Measurements from ENCODE around the gene NCOA7. TPM values are rescaled to one million over a fixed set of nuclear protein-coding genes. Genes with fewer than 3 reads are reported as not detected.
"Not testable (repeated sequence)": the region's sequence is repeated elsewhere in the genome, so short reads cannot be mapped to it uniquely, and the experiment has no call there.

Gene NCOA7
- total RNA-seq, 4 donors from 2014 or later: 18.1 to 31.4 (median 26.7) TPM

- ATAC-seq: no peak
- Histone ChIP-seq H3K9me3 (no peaks in the 10 kb centered on the region), H3K4me3 (no peak overlapping the region), H3K27ac (no peak overlapping the region), H3K27me3 (peaks cover 4% of the 10 kb centered on the region), H3K4me1 (peaks cover 0 to 3% (median 0%) of the 10 kb centered on the region in 3 donors), H3K36me3 (no peaks in the 10 kb centered on the region)
- TF ChIP-seq POLR2AphosphoS5 (IDR thresholded peaks at IDR 0.05): no peak
- TF ChIP-seq, protein P1, sequence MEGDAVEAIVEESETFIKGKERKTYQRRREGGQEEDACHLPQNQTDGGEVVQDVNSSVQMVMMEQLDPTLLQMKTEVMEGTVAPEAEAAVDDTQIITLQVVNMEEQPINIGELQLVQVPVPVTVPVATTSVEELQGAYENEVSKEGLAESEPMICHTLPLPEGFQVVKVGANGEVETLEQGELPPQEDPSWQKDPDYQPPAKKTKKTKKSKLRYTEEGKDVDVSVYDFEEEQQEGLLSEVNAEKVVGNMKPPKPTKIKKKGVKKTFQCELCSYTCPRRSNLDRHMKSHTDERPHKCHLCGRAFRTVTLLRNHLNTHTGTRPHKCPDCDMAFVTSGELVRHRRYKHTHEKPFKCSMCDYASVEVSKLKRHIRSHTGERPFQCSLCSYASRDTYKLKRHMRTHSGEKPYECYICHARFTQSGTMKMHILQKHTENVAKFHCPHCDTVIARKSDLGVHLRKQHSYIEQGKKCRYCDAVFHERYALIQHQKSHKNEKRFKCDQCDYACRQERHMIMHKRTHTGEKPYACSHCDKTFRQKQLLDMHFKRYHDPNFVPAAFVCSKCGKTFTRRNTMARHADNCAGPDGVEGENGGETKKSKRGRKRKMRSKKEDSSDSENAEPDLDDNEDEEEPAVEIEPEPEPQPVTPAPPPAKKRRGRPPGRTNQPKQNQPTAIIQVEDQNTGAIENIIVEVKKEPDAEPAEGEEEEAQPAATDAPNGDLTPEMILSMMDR (IDR thresholded peaks at IDR 0.05): no peak
- no peak for TF ChIP-seq POLR2A (IDR thresholded peaks at IDR 0.05)
- no peak for TF ChIP-seq EP300 (IDR thresholded peaks at IDR 0.05)
- 63 to 80% methylated on average over 6 of the region's 6 CpGs for WGBS, 2 donors (ENCODE audit: low coverage in 1 of 2)
These were observed 159.5 kb downstream of the NCOA7 start for GRCh38 chr6:125950293-125950692.

GRCh38 chr6:125950716-125951115 lies 160.0 kb downstream of the NCOA7 start:
- 77 to 80% methylated on average over 2 to 5 of the region's 6 CpGs for WGBS, 2 donors (ENCODE audit: low coverage in 1 of 2)
- H3K27ac ChIP-seq, H3K9me3 ChIP-seq: not testable (repeated sequence)

DNA sequence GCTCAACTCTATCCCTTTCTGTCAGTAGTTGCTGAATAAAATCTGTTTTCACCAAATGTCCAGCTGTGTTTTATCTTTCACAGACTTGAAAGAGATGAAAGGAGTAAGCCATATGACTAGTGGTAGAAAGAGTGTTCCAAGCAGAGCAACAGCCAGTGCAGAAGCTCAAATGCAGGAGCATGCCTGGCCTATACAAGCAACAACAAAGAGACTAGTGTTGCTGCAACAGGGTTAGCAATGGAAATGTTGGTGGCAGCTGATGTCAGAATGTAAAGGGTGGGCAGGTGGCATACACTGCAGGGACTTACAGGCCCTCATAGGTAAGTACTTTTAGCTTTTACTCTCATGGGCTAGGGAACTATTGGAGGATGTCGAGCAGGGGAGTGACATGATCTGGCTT lies 160.6 kb downstream of the NCOA7 start:
- Histone ChIP-seq H3K9me3 (no peaks in the 10 kb centered on the region), H3K36me3 (no peaks in the 10 kb centered on the region), H3K4me1 (peaks cover 0 to 8% (median 0%) of the 10 kb centered on the region in 3 donors), H3K4me3 (no peak overlapping the region), H3K27ac (no peak overlapping the region), H3K27me3 (peaks cover 4% of the 10 kb centered on the region)
- no peak for TF ChIP-seq EP300 (IDR thresholded peaks at IDR 0.05)
- TF ChIP-seq POLR2A (IDR thresholded peaks at IDR 0.05): no peak
- TF ChIP-seq, protein P1 (IDR thresholded peaks at IDR 0.05): no peak
- TF ChIP-seq POLR2AphosphoS5 (IDR thresholded peaks at IDR 0.05): no peak
- WGBS, 2 donors (ENCODE audit: low coverage in 1 of 2): 73% methylated on average over 1 of the region's 1 CpG; no CpG with 5 or more reads in 1 of the 2 donors
- no peak for ATAC-seq

More at GRCh38 chr6:125950716-125951115, 160.0 kb downstream of the NCOA7 start:
- ATAC-seq, H3K4me1 ChIP-seq, H3K27me3 ChIP-seq, H3K36me3 ChIP-seq, H3K4me3 ChIP-seq: not testable (repeated sequence)

- no peak for TF ChIP-seq POLR2AphosphoS5 (IDR thresholded peaks at IDR 0.05)
- no peak for ATAC-seq
These were observed 162.2 kb downstream of the NCOA7 start for GRCh38 chr6:125952764-125953501.

GRCh38 chr6:125953502-125953875 lies 162.7 kb downstream of the NCOA7 start:
- Histone ChIP-seq H3K4me1 (peaks cover 3 to 18% (median 3%) of the 10 kb centered on the region in 3 donors), H3K36me3 (no peaks in the 10 kb centered on the region), H3K4me3 (no peak overlapping the region), H3K27ac (no peak overlapping the region), H3K9me3 (no peaks in the 10 kb centered on the region), H3K27me3 (peaks cover 4% of the 10 kb centered on the region)
- no peak for ATAC-seq
- no CpG with 5 or more reads among the region's 11 CpGs for WGBS, 2 donors (ENCODE audit: low coverage in 1 of 2)
- TF ChIP-seq EP300 (IDR thresholded peaks at IDR 0.05): no peak
- TF ChIP-seq POLR2AphosphoS5 (IDR thresholded peaks at IDR 0.05): no peak
- TF ChIP-seq, protein P1 (IDR thresholded peaks at IDR 0.05): no peak
- TF ChIP-seq POLR2A (IDR thresholded peaks at IDR 0.05): no peak

More at GRCh38 chr6:125952764-125953501, 162.2 kb downstream of the NCOA7 start:
- H3K4me1 ChIP-seq: peaks cover 0 to 13% (median 0%) of the 10 kb centered on the region in 3 donors
- 74 to 100% methylated on average over 1 to 4 of the region's 7 CpGs for WGBS, 2 donors (ENCODE audit: low coverage in 1 of 2)
- no peaks in the 10 kb centered on the region for H3K36me3 ChIP-seq
- H3K4me3 ChIP-seq: no peak overlapping the region
- H3K27ac ChIP-seq: no peak overlapping the region
- H3K27me3 ChIP-seq: peaks cover 4% of the 10 kb centered on the region
- H3K9me3 ChIP-seq: no peaks in the 10 kb centered on the region

DNA sequence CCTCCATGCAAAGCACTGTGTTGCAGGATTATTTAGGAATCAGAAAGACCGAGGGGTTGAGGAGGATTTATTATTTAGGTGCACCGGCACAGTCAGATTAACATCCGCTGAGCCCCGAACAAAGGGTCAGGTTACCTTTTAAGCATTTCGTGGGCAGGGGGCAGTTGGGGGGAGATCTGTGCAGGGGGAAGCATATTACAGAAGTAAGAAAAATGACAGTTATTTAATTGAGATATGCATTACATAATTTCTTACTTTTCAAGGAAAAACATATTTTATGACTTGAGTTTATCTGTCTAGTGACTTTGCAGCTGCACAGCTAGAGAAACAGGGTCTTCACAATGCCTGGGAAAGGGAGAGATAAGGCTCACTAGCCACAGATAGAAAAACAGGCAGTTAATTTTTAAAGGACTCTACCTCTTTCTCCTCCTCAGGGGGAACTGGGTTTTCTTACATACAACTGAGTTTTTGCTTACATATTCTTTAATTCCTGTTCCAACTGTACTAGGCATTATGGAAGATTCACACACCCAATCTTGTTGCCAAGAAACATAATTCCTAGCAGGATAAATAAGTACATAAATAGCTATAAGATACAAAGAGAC lies 164.1 kb downstream of the NCOA7 start:
- Histone ChIP-seq H3K9me3 (no peaks in the 10 kb centered on the region), H3K4me1 (peaks cover 4 to 32% (median 6%) of the 10 kb centered on the region in 3 donors), H3K27ac (no peak overlapping the region), H3K36me3 (no peaks in the 10 kb centered on the region), H3K27me3 (no peaks in the 10 kb centered on the region), H3K4me3 (no peak overlapping the region)
- ATAC-seq: no peak
- TF ChIP-seq POLR2A (IDR thresholded peaks at IDR 0.05) (no peak), POLR2AphosphoS5 (IDR thresholded peaks at IDR 0.05) (no peak), EP300 (IDR thresholded peaks at IDR 0.05) (no peak)
- TF ChIP-seq, protein P1 (IDR thresholded peaks at IDR 0.05): no peak
- WGBS, 2 donors (ENCODE audit: low coverage in 1 of 2): 53 to 68% methylated on average over 5 of the region's 5 CpGs
